ENCODE measurements around the gene TULP4.
"Not testable (repeated sequence)": the region's sequence is repeated elsewhere in the genome, so short reads cannot be mapped to it uniquely, and the experiment has no call there.

The TULP4 gene

GRCh38 chr6:158539413-158539812 lies 227.1 kb downstream of the TULP4 start:
- no peak for DNase-seq

- DNase-seq, result no peak
Measured at GRCh38 chr6:158539881-158540280, 227.6 kb downstream of the TULP4 start.

- DNase-seq, result no peak
Measured at GRCh38 chr6:158543606-158544185, 231.4 kb downstream of the TULP4 start.

GRCh38 chr6:158544428-158544827 lies 232.2 kb downstream of the TULP4 start:
- no peak for DNase-seq

- no peak for DNase-seq
Measured at GRCh38 chr6:158545043-158545966, 233.0 kb downstream of the TULP4 start.

- DNase-seq, result no peak
Measured at GRCh38 chr6:158548418-158549161, 236.3 kb downstream of the TULP4 start.

GRCh38 chr6:158552055-158552795 lies 240.0 kb downstream of the TULP4 start:
- DNase-seq, result no peak

- DNase-seq, result no peak
Measured at GRCh38 chr6:158552796-158553138, 240.5 kb downstream of the TULP4 start.

GRCh38 chr6:158554611-158555361 lies 242.5 kb downstream of the TULP4 start:
- no peak for DNase-seq

- no peak for DNase-seq
Measured at GRCh38 chr6:158556113-158556512, 243.8 kb downstream of the TULP4 start.

- DNase-seq, result not testable (repeated sequence)
Measured at GRCh38 chr6:158557110-158557509, 244.8 kb downstream of the TULP4 start.

GRCh38 chr6:158557927-158558326 lies 245.7 kb downstream of the TULP4 start:
- no peak for DNase-seq

- no peak for DNase-seq
Measured at GRCh38 chr6:158558415-158559306, 246.4 kb downstream of the TULP4 start.

GRCh38 chr6:158559338-158559894 lies 247.2 kb downstream of the TULP4 start:
- no peak for DNase-seq

GRCh38 chr6:158559895-158560835 lies 247.9 kb downstream of the TULP4 start, which contains the start of gene TMEM181:
TSS of gene TMEM181 (plus strand) at chr6:158560091. CDS start at chr6:158560225, 134 bp downstream.
- DNase-seq, result peak; percentile 86 to 92

- peak; percentile 30 to 49 for DNase-seq
Measured at GRCh38 chr6:158560836-158561320, 248.6 kb downstream of the TULP4 start.
